WTC11 (cell line): ENCODE data around the gene C1S.

ENCODE experiments used
- ESRRA ChIP-seq: sonication (generic); formaldehyde crosslinking; IDR thresholded peaks from 2 replicates; pipeline ENCODE4 v1.8.1; 2022; ENCODE audit warnings: mild to moderate bottlenecking, missing genetic modification reagents, borderline replicate concordance
- FOXJ3 ChIP-seq: sonication (generic); formaldehyde crosslinking; IDR thresholded peaks from 2 replicates; pipeline ENCODE4 v1.9.0; 2021; ENCODE audit warnings: missing genetic modification reagents, mild to moderate bottlenecking, borderline replicate concordance
- MAX ChIP-seq: sonication (generic); formaldehyde crosslinking; IDR thresholded peaks from 2 replicates; pipeline ENCODE4 v1.8.0; 2022; ENCODE audit warnings: mild to moderate bottlenecking, missing genetic modification reagents
- NR3C1 ChIP-seq: sonication (generic); formaldehyde crosslinking; conservative IDR thresholded peaks from 2 replicates; pipeline ENCODE4 v1.8.1; 2023; ENCODE audit warnings: low read depth, mild to moderate bottlenecking, missing genetic modification reagents
- TF ChIP-seq, protein P1 (sequence below): fragments of 200-600 bp; IDR thresholded peaks from 2 replicates; pipeline ENCODE4 v1.8.0; 2022; ENCODE audit warnings: antibody characterized with exemption

GRCh38 chr12:7035463-7035862 is 25.1 kb upstream of the C1S start:
- TF ChIP-seq, protein P1, sequence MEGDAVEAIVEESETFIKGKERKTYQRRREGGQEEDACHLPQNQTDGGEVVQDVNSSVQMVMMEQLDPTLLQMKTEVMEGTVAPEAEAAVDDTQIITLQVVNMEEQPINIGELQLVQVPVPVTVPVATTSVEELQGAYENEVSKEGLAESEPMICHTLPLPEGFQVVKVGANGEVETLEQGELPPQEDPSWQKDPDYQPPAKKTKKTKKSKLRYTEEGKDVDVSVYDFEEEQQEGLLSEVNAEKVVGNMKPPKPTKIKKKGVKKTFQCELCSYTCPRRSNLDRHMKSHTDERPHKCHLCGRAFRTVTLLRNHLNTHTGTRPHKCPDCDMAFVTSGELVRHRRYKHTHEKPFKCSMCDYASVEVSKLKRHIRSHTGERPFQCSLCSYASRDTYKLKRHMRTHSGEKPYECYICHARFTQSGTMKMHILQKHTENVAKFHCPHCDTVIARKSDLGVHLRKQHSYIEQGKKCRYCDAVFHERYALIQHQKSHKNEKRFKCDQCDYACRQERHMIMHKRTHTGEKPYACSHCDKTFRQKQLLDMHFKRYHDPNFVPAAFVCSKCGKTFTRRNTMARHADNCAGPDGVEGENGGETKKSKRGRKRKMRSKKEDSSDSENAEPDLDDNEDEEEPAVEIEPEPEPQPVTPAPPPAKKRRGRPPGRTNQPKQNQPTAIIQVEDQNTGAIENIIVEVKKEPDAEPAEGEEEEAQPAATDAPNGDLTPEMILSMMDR: no peak
- TF ChIP-seq NR3C1 (CRISPR knock-in tag) (no peak), FOXJ3 (CRISPR knock-in tag) (no peak), ESRRA (CRISPR knock-in tag) (no peak), MAX (CRISPR knock-in tag) (no peak)
